HT-29 (cell line): Measurements from ENCODE around the gene WDR37. TPM values are rescaled to one million over a fixed set of nuclear protein-coding genes. Genes with fewer than 3 reads are reported as not detected.

Experiments used
- DNase-seq: peaks from one replicate; pipeline ENCODE4 v3.0.0-alpha.2; 2015; ENCODE audit warnings: low spot score
- total RNA-seq: library from RNA; depleted of rRNA; stranded (reverse); fragments of >200 nt; shearing (Covaris generic); gene quantifications from 2 replicates; pipeline ENCODE4 v1.2.3, GENCODE V29; 2014

WDR37 gene
- total RNA-seq, 1 experiment from 2014 or later, result 7.2 TPM

DNA sequence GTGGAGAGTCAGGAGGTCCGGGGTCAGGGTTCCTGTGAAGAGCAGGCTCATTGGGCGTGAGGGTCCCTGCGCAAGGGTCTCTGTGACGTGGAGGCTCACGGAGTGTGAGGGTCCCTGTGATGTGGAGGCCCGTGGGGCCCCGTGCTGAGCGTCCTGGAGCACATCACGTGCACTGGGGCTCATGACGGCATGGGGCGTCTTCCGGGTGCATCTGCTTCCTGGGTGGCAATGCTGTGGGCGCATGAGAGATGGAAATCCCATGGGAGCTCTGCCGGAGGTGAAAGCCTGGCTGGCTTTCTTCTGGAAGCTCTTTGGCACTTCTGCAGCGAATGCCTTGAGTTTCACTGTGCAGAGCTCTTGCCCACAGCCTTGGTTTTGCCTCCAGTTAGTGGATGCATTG lies 71.4 kb downstream of the WDR37 start:
- DNase-seq, result no peak

DNA sequence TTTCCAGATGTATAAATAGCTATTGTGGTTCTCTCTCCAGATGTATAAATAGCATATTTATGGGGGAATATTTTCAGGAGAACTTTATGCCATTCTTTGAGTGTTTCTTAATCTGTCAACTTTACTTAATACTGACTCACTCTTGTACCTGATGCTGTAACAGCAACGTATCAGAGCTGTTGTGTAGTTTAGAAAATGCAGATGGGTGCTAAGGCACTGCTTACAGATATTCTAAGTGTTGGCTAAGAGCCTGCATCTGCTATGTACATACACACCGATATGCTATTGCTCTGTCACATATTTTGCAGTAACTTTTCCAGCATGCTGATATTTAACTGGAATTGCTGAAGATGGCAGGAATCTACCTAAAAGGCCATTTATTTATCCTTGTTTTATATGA lies 71.9 kb downstream of the WDR37 start:
- DNase-seq, result no peak

DNA sequence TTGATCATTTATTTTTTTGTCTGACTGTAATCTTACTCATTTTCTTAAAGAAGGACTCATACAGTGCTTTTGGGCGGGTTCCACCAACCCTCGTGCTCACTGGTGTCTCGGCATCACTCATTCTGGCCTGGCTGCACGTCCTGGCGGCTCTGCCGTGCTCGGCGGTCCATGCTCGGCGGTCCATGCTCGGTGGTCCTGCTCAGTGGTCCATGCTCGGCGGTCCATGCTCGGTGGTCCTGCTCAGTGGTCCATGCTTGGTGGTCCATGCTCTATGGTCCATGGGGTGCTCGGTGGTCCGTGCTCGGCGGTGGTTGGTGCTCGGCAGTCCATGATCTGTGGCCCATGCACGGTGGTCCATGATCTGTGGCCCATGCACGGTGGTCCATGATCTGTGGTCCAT lies 72.5 kb downstream of the WDR37 start:
- no peak for DNase-seq

DNA sequence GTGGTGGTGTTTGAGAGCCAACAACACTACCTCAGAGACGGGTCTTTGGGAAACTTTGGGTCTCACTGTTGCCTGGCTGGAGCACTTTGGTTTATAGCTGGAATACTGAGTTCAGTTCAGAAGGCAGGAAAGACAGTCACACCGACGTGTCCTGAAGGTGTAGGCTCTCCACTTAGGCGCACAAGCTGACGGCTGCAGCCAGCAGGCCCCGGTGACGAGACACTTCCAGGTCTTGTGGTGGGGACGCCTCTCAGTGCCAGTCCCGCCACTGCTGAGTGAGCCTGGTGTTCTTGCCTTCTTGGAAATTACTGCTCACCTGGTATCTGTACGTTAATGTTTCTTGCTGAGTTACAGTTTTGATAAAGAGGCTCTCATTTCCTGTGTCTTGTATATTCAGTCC lies 74.0 kb downstream of the WDR37 start:
- no peak for DNase-seq

DNA sequence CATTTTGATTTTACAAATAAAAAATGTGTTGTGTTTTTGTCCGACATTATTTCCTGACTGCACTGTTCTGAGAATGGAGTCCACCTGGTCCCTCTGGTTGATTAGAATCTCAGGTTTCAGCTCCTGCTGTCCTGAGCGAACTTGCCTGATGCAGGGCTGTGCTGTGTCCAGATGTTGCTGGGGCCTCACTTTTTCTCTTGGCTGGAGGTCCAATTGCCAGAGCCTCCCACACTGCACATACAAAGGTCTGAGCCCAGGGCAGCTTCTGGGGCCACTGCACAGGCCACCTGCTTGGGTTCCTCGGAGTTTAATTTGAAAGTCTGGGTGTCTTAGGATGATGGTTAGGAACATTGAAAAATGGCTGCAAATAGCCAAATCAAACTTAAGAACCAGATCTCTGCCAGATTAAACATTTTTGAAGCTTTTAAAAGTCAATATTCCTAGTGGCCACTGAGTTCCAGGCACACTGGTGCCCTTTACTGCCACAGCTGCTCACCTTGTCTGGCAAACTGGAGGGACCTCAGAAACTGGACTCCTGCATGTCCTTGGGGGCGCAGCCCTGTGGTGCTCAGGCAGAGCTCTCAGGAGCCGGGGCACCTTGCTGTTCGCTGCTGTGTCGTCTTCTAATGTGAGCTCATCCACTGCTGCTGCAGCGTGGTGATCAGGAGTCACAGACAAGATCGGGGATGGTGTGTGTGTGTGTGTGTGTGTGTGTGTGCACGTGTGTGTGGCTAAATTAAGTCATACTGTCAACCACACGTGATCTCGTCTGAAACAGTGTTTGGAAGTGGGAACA lies 75.0 kb downstream of the WDR37 start:
- no peak for DNase-seq

DNA sequence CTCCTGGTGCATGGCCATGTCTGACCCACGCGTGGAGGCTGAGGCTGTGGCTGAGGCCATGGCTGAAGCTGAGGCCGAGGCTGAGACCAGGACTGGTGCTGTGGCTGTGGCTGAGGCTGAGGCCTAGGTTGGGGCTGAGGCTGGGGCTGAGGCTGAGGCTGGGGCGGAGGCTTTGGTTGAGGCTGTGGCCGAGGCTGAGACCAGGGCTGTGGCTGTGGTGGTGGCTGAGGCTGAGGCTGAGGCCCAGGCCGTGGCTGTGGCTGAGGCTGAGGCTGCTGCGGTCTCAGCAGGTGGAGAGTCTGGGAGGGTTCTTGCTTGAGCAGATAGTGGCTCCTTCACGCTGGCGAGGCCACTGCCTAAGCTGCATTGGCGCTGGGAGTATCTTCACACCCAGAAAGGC lies 76.4 kb downstream of the WDR37 start:
- no peak for DNase-seq

DNA sequence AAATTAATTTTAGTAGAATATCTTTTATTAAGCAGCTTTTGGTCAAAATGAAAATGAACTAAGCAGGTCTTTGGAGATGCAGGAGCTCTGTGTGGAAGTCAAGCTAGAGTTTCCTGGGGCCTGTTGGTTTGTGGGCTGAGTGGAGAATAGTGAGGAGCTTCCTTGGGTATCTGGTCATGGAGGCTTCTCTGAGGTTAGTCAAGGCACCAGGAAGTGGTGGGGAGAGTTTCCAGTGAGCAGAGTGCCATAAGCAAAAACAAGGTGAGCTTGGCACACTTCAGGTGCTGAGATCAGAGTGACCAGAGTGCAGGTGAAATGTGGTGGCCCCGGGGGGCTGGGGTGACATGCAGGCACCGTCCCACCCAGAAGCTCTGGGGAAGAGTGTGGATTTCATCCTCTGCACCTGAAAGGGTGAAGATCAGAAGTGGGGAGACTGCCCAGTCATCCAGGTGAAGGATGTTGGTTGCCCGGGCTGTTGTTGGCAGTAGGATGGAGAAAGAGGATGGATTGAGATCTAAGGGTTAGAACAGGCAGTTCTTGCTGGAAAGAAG lies 77.4 kb downstream of the WDR37 start:
- no peak for DNase-seq

DNA sequence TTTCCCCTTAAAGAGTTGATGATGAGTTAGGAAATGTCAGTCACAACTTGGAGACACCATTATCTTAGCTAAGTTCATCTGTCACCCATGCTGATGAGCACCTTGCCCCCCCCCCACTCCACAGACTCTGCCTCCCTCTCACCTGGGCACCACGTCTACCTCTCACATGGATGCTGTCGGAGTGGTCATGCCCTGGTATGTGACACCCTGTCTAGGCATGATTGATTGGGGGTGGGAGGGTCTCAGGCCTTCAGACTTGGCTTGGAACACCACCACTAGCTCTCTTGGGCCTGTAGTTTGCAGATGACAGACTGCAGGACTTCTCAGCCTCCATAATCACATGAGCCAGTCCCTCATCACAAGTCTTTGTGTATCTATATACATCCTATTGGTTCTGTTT lies 78.0 kb downstream of the WDR37 start:
- DNase-seq, result no peak

DNA sequence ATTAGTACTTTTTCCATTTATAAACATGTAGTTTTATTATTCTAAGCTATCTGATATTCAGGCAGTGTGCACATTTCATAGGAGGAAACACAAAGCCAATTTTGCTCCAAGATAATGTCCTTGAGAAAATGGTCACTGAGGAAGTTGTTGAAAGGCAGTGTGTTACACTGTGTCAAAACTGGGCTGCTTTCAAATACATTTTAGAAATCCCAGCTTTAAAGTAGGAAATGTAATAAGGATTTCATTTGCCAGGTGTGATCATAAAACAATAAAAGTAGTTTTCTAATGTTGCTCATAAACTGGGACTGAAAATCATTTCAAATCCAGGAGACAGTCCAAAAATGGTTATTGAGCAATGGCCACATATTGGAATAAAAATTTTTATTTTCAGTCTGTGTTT lies 80.1 kb downstream of the WDR37 start:
- DNase-seq, result no peak

DNA sequence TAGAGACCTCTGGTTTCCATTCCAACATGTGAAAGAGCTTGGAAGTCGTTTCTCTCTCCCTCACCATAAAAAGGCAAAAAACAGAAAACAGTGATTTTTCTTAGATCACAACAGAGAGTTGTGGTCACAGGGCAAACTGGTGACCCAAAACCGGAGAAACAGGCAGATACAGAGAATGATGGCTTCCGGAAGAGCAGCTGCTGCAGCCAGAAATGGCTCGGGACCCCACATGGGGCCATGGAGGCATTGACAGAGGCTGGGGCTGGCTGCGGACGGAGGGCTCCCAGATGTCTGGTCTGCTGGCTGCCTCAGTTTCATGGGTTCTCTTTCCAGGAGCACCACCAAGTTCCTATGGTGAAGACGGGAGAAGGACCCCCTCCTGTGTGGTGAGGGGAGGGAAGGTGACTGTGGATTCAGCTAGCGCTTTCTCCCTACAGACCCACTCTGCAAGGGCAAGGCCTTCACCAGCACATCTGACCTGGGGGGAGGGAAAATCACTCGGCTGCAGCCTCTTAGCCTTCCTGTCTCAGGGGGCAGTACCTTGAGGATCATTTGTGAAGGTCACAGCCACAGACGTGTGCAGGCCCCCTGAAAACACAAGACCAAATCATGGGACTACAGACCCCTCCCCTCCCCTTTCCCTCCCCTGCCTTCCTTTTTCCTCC lies 81.4 kb downstream of the WDR37 start:
- DNase-seq, result no peak

DNA sequence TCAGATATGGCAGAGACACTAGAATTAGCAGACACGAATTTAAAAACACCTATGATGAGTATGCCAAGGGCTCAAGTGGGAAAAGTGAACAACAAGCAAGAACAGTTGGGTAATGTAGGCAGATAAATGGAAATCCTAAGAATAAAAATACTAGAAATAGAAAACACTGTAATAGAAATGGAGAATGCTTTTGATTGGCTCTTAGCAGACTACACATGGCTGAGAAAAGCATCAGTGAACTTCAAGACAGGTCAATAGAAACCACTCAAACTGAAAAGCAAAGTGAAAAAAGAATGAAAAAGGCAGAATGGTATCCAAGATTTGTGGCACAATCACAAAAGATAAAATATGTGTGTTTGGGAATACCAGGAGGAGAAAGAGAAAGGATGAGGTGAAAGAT lies 82.3 kb downstream of the WDR37 start:
- DNase-seq, result no peak

DNA sequence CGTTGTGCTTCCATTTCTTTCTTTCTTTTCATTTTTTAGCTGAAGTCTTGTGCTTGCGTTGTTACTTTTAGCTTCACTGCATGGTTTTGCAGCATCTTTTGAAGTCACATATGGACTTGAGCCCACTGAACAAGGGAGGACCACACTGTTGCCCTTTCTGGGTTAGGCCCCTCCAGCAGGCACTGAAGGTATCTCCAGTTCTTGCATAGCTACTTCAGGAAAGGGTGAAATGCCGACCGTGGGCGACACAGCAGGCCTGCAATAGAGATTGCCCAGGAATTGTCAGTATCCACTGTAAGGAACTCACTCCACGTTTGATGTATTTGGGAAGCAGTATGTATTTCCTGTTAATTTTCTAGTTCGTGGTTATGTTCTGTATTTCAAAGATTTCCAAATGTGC lies 85.1 kb downstream of the WDR37 start:
- no peak for DNase-seq

DNA sequence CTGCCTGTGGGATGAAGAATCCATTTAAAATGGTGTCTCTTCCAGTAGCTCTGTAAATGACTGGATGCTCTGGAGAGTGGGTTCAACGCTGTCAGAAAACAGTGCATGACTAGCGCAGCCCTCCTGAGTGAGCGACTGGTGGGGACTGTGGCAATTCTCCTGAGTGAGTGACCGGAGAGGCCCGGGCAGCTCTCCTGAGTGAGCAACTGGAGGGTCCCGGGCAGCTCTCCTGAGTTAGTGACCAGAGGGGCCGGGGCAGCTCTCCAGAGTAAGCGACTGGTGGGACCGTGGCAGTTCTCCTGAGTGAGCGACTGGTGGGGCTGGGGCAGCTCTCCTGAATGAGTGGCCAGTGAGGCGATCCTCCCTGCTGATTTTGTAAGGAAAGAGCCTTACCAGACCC lies 85.5 kb downstream of the WDR37 start:
- no peak for DNase-seq

DNA sequence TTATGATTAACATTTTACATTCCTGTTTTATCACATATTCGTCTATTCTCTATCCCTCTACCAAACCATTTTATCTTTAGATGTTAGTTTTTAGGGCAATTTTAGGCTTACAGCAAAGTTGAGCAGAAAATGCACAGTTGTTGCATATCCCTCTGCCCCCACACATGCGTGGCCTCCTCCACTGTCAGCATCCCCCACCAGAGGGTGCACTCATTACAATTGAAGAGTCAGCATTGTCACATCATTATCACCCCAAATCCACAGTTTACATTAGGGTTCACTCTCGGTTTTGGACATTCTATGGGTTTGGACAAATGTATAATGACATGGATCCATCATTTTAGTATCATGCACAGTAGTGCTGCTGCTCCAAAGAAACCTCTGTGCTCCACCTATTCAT lies 86.4 kb downstream of the WDR37 start:
- no peak for DNase-seq

DNA sequence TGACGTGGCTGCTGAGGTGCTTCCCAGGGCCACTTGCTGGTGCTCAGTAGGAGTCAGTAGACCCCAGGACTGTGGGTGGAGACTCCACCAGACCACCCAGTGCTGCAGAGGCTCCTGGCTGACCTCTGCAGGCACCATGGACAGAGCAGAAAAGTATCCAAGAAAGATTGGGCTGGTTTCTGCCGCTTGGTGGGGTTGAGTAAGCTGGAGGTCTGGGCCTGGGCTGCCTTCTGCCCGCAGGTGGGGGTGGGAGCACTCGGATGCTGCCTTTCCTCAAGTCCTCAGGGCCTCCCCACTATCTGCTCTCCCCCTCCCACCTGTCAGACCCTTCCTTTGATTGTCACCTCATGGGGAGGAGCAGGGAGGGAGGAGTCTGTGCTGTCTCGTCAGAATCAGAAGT lies 91.6 kb downstream of the WDR37 start:
- DNase-seq, result no peak

DNA sequence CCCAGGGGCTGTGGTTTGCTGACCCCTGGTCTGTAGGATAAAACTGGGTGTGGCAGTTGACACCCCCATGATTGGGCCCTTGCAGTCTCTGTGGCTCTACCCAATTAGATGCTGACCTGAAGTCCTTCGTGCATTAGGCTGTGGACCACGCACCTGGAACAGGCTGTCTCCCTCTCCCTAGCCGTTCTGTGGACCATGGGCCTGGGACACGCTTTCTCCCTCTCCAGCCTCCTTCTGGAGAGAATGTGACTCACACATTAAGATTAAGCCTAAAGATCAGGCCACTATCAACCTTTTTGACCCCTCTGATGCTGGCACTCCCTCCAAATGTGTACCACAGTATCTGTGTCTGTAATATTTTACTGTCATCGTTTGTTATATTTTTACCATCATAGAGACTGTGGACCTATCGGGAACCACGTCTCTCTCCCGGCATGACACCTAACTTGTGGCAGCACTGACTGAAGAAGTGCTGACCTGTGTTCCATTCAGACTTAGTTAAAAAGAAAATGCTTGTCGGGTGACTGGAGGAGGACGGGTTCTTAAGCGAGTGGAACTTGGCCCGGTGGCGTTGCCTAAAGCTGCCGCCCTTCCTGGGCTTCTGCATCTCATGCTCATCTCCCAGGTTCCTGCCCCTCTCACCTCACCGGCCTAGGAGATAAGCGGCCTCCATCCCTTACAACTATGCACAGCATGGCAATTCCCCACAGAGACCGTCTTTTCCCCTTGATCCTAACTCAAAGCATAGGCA lies 92.8 kb downstream of the WDR37 start:
- no peak for DNase-seq

DNA sequence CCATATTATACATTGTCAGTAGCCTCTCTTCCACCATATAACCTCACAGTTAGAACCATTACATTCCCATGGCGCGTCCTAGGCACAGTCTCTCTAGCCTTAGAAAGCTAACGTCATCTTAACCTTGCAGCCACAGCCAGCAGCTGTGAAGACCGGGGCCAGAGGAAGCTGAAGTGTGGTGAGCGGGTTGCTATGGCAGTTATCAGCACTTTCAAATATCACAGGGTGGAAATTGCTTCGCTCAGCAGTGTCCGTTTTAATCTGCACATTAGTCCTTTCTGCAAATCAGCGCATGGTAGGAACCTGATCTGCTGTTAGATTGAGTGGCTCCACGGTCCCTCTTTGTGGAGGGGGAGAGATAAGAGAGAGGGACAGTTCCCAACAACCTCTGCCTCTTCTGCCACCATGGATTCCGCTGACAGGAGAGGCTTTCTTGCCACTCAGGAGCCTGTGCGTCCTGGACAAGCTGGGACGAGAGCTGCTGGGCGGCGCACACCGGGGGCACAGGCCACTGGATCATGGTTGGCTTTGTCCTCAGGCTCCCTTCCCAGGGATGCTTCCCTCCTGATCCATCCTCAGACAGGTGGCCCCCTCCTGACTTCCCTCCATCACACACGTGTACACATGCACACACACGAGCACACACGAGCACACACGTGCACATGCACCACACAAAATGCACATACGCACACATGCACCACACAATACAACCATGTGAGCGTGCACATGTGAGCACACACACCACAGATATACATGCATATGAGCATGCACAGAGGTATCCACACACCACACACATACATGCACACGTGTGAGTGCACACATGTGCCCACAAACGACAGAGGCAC lies 93.8 kb downstream of the WDR37 start:
- peak; percentile 4 for DNase-seq

DNA sequence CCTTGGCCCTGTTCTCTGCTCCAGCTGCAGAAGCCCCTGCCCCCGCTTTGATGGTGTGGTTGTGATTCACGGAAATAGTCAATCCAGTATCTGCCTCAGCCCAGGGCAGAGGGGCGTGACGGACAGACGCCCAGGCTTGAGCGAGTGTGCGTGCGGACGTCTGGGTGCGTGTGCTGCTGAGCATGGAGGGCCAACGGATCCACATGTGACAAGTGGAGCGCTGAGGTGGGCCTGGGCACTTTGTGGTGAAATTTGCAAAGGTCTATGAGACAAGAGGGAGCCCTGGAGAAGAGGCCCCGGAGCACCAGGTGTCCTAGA lies 94.4 kb downstream of the WDR37 start:
- no peak for DNase-seq

DNA sequence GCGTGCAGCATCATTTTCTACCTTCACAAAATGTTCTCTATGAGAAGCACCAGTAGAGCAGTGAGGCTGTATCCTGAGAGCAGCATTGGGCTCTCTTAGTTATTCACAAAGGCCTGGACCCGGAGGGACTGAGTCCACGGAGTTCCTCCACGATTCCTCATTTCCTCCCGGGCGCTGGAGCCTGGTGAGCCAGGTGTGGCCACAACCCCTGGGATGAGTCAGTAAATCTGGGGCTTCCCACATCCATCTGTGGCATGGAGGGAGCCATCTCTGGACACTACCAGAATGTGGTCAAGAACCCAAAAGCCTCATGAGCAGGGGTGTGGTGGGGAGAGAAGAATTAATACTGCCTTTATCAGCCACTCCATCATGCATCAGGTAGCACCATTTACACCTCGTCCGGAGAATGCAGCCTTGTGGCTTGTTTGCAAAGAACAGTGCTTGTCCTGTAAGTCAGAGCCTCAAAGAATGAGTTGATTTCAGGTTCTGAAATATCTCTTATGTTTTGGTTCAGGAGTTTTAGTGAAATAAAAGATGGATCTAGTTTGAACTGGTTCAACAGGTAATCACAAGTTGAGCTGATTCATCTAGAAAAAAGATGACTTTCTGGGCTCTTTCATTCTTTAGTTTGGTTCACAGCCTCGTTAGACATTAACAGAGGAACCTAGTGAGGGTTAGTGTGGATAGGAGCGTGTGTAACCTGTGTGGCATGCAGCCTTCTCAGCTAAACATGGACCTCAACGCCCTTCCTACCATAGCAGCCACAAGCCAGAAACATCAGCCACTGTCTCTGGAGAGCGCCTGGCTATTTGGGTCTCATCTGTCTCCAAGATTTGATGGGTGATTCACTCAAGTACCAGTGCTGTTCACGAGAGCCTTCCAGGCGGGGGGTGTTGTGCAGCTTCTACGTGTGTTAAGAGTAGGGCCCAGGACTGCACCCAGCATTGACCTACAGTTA lies 95.2 kb downstream of the WDR37 start:
- no peak for DNase-seq
